Endothelial cell of umbilical vein (primary cell): ENCODE measurements around the gene CACHD1.

ENCODE experiments used
- CTCF ChIP-seq, 2 donors: IDR thresholded peaks; 1 replicate in 1 of 2; 2 replicates in 1 of 2; pipeline ENCODE4 v1.5.1; 2011; ENCODE audit warnings: low read length in 2 of 2, mild to moderate bottlenecking in 2 of 2, moderate library complexity in 2 of 2, control low read depth in 1 of 2, inconsistent platforms in 1 of 2, low read depth in 1 of 2; ENCODE audit not compliant: insufficient read depth in 1 of 2; ENCODE audit errors: extremely low read depth in 1 of 2
- EZH2 ChIP-seq: IDR thresholded peaks from 2 replicates; pipeline ENCODE4 v1.6.1; 2012; ENCODE audit warnings: borderline replicate concordance, low read depth, mild to moderate bottlenecking, moderate library complexity, low read length, inconsistent platforms; ENCODE audit not compliant: severe bottlenecking
- GATA2 ChIP-seq: IDR thresholded peaks from 2 replicates; pipeline ENCODE4 v1.7.0; 2011; ENCODE audit warnings: low read depth, mild to moderate bottlenecking, moderate library complexity, mixed read lengths, low read length; ENCODE audit not compliant: insufficient read length, insufficient read depth
- MYC ChIP-seq: IDR thresholded peaks from one replicate; pipeline ENCODE4 v1.6.1; 2011; ENCODE audit warnings: mild to moderate bottlenecking, low read depth, low read length
- POLR2A ChIP-seq: IDR thresholded peaks from 2 replicates; pipeline ENCODE4 v1.6.1; 2012; ENCODE audit warnings: low read depth, mild to moderate bottlenecking, control low read depth, low read length
- POLR2AphosphoS5 ChIP-seq: IDR thresholded peaks from 2 replicates; pipeline ENCODE4 v1.6.1; 2012; ENCODE audit warnings: low read depth, mild to moderate bottlenecking, control low read depth, low read length, moderate library complexity; ENCODE audit not compliant: insufficient read depth

- TF ChIP-seq CTCF (IDR thresholded peaks at IDR 0.05; ENCODE audit: extremely low read depth in 1 of 2, insufficient read depth in 1 of 2, low read depth in 1 of 2, low read length in 2 of 2) (no peak), EZH2 (no peak), POLR2AphosphoS5 (no peak), POLR2A (no peak), GATA2 (no peak), MYC (no peak)
Observed at GRCh38 chr1:64516301-64516700, 46.4 kb downstream of the CACHD1 start.
